Superior temporal gyrus (tissue), 1 donor: ENCODE measurements around the gene ESPNL.
"Not testable (repeated sequence)": the region's sequence is repeated elsewhere in the genome, so short reads cannot be mapped to it uniquely, and the experiment has no call there.

ENCODE experiments used
- DNase-seq: peaks from one replicate; pipeline ENCODE4 v3.0.0-alpha.2; 2016; ENCODE audit errors: extremely low spot score

ESPNL gene

DNA sequence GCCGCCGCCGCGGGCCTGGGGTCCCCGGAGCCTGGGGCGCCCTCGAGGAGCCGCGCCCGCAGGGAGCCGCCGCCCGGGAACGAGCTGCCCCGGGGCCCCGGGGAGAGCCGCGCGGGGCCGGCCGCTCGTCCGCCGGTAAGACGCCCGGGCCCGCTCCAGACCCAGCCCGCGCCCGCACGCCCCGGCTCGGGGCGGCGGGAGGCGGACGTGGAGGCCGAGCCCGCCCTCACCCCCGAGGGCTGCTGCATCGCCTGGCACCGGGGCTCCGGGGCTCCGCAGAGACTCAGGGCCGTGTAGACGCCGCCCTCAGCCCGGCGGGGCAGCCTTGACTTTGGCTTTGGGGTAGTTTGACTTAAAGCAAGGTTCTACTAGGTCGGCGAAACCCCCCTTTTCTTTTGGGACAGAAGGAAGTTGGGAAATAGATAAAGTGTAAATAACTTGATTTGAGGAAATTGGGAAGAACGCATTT lies 59.0 kb downstream of the ESPNL start:
- no peak for DNase-seq

DNA sequence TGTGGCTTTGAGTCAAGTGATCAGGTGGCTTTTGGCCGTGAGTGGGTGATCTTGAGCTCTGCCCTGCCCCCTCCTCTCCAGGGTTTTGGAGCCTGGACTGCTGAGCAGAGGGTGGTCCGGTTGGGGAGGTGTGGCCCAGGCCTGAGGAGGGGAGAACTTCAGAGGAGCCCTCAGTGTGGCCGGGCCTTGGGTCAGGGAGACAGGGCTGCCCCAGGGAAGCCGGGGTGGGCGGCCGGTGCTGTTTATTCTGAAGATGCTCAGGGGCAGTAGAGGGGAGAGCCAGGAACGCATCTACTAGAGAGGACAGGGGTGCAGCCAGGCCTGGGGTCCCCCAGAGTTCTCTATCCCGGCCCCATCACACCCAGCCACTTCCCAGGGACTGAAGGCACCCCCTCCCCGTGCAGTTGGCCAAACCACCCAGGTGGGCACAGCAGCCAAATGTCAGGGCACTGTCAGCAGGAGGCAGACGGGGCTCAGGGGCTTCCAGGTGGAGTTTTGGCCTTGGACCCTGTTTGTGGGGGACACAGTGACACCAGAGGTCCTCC lies 59.6 kb downstream of the ESPNL start:
- DNase-seq: no peak

DNA sequence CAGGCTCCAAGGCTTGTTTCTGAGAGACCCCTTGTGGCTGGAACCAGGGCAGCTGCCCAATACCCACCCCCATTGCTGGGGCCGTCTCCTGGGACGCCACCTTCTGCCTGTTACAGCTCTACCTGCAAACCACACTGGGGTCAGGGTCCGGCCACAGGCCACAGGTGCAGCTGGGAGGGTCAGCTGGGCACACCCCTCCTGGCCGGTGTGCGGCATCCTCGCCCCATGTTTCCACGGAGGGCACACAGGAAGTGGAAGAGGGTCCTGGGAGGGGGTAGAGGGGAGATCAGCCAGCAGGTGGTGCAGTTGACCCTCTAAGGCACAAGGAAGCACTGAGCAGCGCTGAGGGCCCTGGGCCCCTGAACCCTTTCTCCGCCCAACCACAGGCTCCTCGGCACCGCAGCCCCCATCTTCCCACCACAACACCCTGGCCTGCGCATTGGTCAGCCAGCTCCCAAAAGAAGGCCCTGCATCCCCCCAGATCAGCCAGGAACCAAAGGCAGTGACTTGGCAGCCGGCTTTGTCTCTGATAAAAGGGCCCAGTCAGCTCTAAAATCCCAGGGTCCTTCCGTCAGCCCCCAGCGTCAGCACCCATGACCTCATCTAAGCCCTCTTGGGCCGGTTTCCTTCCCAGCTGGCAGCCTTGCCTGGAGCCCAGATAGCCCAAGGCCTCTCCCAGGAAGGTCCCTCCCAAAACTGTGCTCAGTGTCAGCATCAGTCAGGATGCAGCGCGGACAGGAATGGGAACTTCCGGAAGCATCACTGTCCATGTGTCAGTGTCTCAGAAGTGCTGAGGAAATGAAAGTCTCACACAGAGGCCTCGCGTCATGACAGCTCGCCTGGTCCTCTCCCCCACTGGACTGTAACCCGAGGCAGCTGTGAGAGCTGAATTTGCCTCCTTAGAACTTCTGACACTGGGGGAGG lies 60.3 kb downstream of the ESPNL start:
- no peak for DNase-seq

DNA sequence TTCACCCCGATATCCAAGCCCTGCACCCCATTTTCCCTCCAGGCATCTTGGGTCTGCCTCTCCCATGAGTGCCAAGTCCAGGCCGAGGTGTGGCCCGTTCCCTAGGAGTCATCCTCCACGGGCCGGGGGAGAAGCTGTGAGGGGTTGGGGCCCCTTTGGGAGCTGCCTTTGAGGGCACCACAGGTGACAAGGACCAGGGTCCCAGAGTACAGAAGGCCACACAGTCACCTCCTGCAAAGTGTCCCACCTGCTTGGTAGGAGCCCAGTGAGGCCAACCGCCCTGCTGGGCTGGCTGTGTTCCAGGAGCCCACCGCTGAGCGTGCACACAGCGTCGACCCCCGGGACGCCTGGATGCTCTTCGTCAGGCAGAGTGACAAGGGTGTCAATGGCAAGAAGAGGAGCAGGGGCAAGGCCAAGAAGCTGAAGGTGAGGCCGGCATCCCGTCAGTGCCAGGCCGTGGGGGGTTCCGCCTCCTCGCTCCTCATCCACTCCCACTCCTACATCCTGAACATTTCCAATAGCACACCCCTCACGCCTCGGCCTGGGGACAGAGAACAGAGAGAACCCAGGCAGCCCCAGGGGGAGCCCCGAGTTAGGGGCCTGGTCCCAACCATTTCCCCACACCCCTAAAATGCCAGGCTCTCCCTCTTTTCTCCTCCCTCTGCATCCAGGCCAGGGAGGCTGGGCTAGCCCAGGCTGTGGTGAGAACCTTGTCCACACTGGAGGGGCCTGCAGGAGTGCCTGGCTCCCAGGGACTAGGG lies 61.3 kb downstream of the ESPNL start:
- no peak for DNase-seq

GRCh38 chr2:238162251-238162845 lies 62.2 kb downstream of the ESPNL start:
- DNase-seq: no peak

GRCh38 chr2:238162846-238163441 lies 62.8 kb downstream of the ESPNL start:
- DNase-seq: no peak

DNA sequence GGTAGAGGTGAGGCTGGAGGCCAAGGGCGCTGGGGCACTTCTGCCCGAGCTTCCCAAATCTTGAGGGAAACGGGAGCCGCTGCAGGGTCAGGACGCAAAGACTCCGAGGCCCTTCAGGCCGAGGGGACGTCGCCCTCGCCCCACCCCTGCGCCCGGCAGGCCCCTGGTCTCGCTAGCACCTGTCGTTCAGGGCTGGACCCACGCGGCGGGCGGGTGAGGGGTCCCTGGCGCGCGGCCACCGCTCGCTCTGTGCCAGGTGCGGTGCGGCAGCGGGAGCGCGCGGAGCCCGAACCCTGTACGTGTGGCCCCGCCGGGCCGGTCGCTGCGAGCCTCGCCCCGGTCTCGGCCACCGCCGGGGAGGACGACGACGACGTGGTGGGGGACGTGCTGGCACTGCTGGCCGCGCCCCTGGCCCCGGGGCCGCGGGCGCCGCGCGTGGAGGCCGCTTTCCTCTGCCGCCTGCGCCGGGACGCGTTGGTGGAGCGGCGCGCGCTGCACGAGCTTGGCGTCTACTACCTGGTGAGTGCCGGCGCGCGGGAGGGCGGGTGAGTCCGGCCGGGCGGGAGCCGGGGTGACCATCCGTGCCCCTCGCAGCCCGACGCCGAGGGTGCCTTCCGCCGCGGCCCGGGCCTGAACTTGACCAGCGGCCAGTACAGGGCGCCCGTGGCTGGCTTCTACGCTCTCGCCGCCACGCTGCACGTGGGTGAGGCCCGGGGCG lies 63.5 kb downstream of the ESPNL start:
- no peak for DNase-seq

- no peak for DNase-seq
Measured at GRCh38 chr2:238164906-238165287, 64.8 kb downstream of the ESPNL start.

DNA sequence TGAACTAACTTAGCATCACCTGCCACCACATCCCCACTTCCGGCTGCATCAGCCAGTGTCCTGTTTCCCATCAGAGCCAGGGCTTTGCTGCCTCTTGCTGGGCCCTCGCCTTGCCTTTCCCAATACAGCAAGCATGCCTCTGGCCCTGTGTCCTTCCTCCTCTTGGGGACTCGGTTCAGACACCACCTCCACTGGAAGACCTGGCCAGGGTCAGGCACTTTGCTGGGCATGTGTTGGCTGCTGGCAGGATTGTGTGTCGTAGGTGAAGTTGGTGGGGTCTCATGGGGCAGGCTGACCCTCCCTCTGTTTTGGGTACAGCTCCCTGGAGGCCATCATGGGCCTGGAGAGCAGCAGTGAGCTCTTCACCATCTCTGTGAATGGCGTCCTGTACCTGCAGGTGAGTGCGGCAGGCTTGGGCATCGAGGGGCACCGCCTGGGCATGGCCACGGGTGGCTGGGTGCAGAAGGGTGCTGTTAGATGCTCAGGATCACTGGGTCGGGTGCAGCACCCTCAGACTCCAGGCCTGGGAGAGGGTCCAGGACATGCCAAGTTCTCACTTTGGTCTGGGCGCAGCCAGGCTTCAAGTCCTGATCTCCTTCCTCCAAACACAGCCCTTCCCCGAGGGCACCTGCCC lies 65.3 kb downstream of the ESPNL start:
- DNase-seq: no peak

DNA sequence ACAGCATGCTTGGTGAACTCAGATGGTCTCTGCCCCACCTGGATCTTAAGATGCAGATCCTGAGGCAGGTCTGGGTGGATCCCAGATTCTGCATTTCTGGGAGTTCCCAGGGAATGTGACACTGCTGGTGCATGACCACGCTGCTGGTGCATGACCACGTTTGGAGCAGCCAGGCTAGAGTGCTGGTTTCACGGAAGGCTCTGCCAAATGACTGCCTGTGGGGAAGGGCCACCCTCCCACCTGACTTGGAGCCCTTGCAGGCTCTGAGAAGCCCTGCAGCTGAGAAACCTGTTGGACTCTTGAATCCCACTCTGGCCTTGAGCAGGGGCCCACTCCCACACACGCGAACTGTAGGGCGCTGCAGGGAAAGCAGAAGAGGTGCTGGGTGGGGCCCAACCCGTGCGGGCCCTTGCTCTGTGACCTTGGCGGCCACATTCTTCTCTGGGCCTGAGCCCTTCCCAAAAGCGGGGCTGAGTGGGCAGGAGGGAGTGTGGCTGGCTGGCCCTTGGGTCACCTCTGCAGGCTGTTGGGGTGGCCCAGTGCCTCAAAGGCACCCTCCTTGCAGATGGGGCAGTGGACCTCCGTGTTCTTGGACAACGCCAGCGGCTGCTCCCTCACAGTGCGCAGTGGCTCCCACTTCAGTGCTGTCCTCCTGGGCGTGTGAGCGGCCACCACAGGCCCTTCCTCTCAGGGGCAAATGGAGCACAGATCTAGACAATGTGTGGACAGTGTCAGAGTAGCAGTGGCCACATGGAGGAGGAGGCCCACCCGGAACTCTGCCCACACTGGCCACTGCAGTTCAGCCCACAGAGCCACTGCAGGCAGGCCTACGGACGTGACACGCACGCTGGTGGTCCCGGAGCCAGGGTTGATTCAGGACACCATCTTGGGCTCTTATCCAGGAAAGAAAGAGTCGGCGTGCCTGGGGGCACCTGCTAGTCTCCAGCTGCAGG lies 66.5 kb downstream of the ESPNL start:
- DNase-seq: no peak

GRCh38 chr2:238167344-238167715 lies 67.2 kb downstream of the ESPNL start:
- DNase-seq: no peak

- no peak for DNase-seq
Measured at GRCh38 chr2:238167761-238168160, 67.6 kb downstream of the ESPNL start.

DNA sequence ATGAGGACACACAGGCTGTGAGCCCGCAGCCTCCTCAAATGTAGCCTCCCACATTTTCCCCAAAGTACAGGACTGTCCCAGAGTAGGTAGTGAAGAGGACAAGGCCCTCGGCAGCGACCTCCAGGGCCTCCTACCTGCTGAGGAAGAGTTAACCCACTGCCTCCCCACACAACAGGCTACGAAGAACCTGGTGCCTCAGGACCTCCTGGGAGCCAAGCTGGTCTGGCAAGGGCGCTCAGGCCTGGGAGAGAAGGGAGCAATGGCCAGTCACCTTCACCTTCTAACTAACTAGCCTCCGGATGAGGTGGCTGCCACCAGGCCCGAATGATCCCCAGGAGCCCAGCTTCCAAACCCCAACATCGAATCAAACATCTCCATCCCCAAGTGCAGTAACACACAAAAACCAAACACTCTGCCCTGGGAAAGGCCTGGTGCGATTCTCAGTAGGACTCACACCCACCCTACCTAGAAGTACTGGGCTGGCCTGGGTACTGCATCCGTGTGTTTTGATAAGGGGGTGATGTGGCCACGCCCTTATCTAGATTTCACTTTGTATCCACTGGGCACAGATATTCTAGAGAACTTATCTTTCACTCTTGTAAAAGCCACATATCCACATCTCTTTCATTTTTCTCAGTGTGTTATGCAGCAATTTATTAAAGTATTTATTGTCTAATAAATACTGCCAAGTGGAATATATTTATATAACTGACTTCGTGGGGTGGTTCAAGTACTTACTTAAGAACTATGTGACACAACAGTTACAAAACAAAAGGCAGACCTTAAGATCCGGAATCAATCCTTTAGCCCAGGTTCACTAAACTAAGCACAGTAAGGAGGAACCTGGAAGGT lies 68.3 kb downstream of the ESPNL start:
- DNase-seq: no peak

GRCh38 chr2:238169048-238169707 lies 69.0 kb downstream of the ESPNL start:
- no peak for DNase-seq

DNA sequence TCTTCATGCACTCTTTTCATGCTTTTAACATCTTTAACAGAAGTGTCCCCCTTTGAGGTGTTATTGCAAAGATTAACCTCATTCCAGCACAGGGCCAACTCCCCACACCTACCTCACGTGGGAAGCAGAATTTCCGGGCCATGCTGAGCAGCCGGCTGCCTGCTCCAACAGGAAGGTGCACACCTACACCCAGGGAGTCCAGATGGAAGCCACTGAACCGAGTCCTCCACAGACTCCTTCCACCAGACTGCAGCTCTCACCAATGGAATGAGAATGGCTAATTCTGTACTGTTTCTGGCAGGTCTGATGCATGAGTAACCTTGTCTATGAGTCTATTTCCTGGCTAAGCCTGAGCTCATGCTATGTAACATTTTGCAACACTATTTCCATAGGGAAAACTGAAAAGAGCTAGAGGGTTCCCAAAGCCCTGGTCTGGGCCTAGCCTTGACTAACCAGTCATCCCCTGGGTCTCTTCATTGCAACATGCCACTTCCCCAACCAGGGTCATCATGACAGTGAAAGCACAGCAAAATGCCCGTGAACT lies 69.6 kb downstream of the ESPNL start:
- DNase-seq: peak; percentile 59

GRCh38 chr2:238170386-238171071 lies 70.4 kb downstream of the ESPNL start:
- DNase-seq: no peak

GRCh38 chr2:238171072-238171431 lies 70.9 kb downstream of the ESPNL start:
- not testable (repeated sequence) for DNase-seq
